Endothelial cell of umbilical vein (primary cell): ENCODE results near the gene GOLPH3. TPM values are rescaled to one million over a fixed set of nuclear protein-coding genes. Genes with fewer than 3 reads are reported as not detected.

Experiments used
- BruUV-seq: library from RNA; stranded (reverse); fragments of 400-500 nt; replicated peaks from 2 replicates; lab custom pipeline; 2021; lab: Mats Ljungman, UMichigan
- CTCF ChIA-PET: fragments of 300-600, 350-600 bp; sonication (Branson Sonifier 250); formaldehyde crosslinking; loops from one replicate; lab custom pipeline; 2021; ENCODE audit warnings: antibody characterized with exemption, inconsistent platforms; lab: Charles Lee
- POLR2A ChIA-PET: fragments of 300-600, 350-600 bp; sonication (Branson Sonifier 250); formaldehyde crosslinking; loops from one replicate; lab custom pipeline; 2021; ENCODE audit warnings: antibody characterized with exemption, inconsistent platforms; lab: Charles Lee
- DNase-seq: peaks from one replicate; pipeline ENCODE4 v3.0.0-alpha.2; 2011; ENCODE audit warnings: low read depth, low spot score
- FAIRE-seq: peaks from 2 replicates; lab custom pipeline; 2011; peaks lifted over from hg19 to GRCh38; lab: Jason Lieb, UNC
- H2AFZ ChIP-seq: 2 replicates; pipeline ENCODE4 v1.6.0; 2012; ENCODE audit warnings: low read depth, low read length, control low read depth, inconsistent platforms
- H3K27ac ChIP-seq: 2 replicates; pipeline ENCODE4 v1.5.1; 2011; ENCODE audit warnings: low read depth, mild to moderate bottlenecking, control low read depth, low read length, moderate library complexity; ENCODE audit not compliant: insufficient read depth
- H3K27me3 ChIP-seq, 2 experiments: 2 replicates each; pipeline versions ENCODE4 v1.6.0 to v1.6.1; 2011; ENCODE audit warnings: low read length in 2 of 2, mixed read lengths in 1 of 2; ENCODE audit not compliant: control insufficient read depth in 2 of 2, insufficient read depth in 2 of 2
- H3K36me3 ChIP-seq, 2 experiments: 2 replicates in 1 of 2; 3 replicates in 1 of 2; pipeline ENCODE4 v1.5.1; 2011; ENCODE audit warnings: low read length in 2 of 2, mild to moderate bottlenecking in 1 of 2, moderate library complexity in 1 of 2; ENCODE audit not compliant: control insufficient read depth in 2 of 2, insufficient read depth in 2 of 2; ENCODE audit errors: extremely low read depth in 1 of 2
- H3K4me1 ChIP-seq: 3 replicates; pipeline ENCODE4 v1.5.1; 2011; ENCODE audit warnings: mild to moderate bottlenecking, low read length; ENCODE audit not compliant: control insufficient read depth, insufficient read depth; ENCODE audit errors: extremely low read depth
- H3K4me2 ChIP-seq: 2 replicates; pipeline ENCODE4 v1.6.1; 2011; ENCODE audit warnings: low read length, control low read depth, mixed read lengths; ENCODE audit not compliant: insufficient read depth
- H3K4me3 ChIP-seq, 3 experiments: fragments of 200-600 bp in 1 of 3; sonication (generic), shearing (Covaris generic) in 1 of 3; replicated peaks in 1 of 3; 2 replicates each; pipeline ENCODE4 v1.5.1; 2011 to 2016; ENCODE audit warnings: control low read depth in 3 of 3, low read length in 3 of 3, mild to moderate bottlenecking in 2 of 3, inconsistent platforms in 1 of 3, low read depth in 1 of 3, moderate library complexity in 1 of 3; ENCODE audit not compliant: insufficient read depth in 1 of 3
- H3K79me2 ChIP-seq: 2 replicates; pipeline ENCODE4 v1.6.0; 2012; ENCODE audit warnings: low read length, inconsistent platforms; ENCODE audit not compliant: control insufficient read depth, insufficient read depth
- H3K9ac ChIP-seq: replicated peaks from 2 replicates; pipeline ENCODE3; 2011; ENCODE audit warnings: low read length, control low read depth; ENCODE audit not compliant: insufficient read depth; ENCODE audit errors: extremely low read depth
- H3K9me1 ChIP-seq: replicated peaks from 3 replicates; pipeline ENCODE4 v1.6.0; 2011; ENCODE audit warnings: mild to moderate bottlenecking, low read length; ENCODE audit not compliant: control insufficient read depth, insufficient read depth; ENCODE audit errors: extremely low read depth
- H3K9me3 ChIP-seq: replicated peaks from 2 replicates; pipeline ENCODE4 v1.5.1; 2012; ENCODE audit warnings: low read length, inconsistent platforms; ENCODE audit not compliant: control insufficient read depth, insufficient read depth
- H4K20me1 ChIP-seq: replicated peaks from 2 replicates; pipeline ENCODE3; 2011; ENCODE audit warnings: mild to moderate bottlenecking, low read length; ENCODE audit not compliant: control insufficient read depth, insufficient read depth; ENCODE audit errors: extremely low read depth
- EZH2 ChIP-seq: IDR thresholded peaks from 2 replicates; pipeline ENCODE4 v1.6.1; 2012; ENCODE audit warnings: borderline replicate concordance, low read depth, mild to moderate bottlenecking, moderate library complexity, low read length, inconsistent platforms; ENCODE audit not compliant: severe bottlenecking
- FOS ChIP-seq: IDR thresholded peaks from 2 replicates; pipeline ENCODE4 v1.6.1; 2011; ENCODE audit warnings: mild to moderate bottlenecking, low read length, moderate library complexity, borderline replicate concordance; ENCODE audit not compliant: insufficient read depth
- GATA2 ChIP-seq: IDR thresholded peaks from 2 replicates; pipeline ENCODE4 v1.7.0; 2011; ENCODE audit warnings: low read depth, mild to moderate bottlenecking, moderate library complexity, mixed read lengths, low read length; ENCODE audit not compliant: insufficient read length, insufficient read depth
- JUN ChIP-seq: IDR thresholded peaks from 2 replicates; pipeline ENCODE4 v1.6.1; 2011; ENCODE audit warnings: borderline replicate concordance, low read depth; ENCODE audit not compliant: insufficient read length, insufficient read depth
- MYC ChIP-seq: IDR thresholded peaks from one replicate; pipeline ENCODE4 v1.6.1; 2011; ENCODE audit warnings: mild to moderate bottlenecking, low read depth, low read length
- POLR2A ChIP-seq: IDR thresholded peaks from 2 replicates; pipeline ENCODE4 v1.6.1; 2012; ENCODE audit warnings: low read depth, mild to moderate bottlenecking, control low read depth, low read length
- POLR2AphosphoS5 ChIP-seq: IDR thresholded peaks from 2 replicates; pipeline ENCODE4 v1.6.1; 2012; ENCODE audit warnings: low read depth, mild to moderate bottlenecking, control low read depth, low read length, moderate library complexity; ENCODE audit not compliant: insufficient read depth
- dilution Hi-C: fragments of 300-500 bp; cut with MboI; formaldehyde crosslinking; loops from one replicate; pipeline ENCODE4 v1.15.0; 2019; ENCODE audit warnings: low sequenced_read_pairs; ENCODE audit not compliant: extremely low pct_ligation_motif_present
- intact Hi-C: fragments of 100-400 bp; cut with micrococcal nuclease; formaldehyde crosslinking; loops from one replicate; pipeline ENCODE4 v1.10.0; 2022
- polyA plus RNA-seq, 4 experiments: library from polyadenylated mRNA; depleted of rRNA in 3 of 4; stranded (reverse) in 3 of 4; unstranded in 1 of 4; fragments of >200 nt; gene quantifications; 2 replicates each; pipeline versions ENCODE4 v1.2.1 to v1.2.3, GENCODE V29; 2011 to 2012; ENCODE audit warnings: missing spikeins in 1 of 4
- total RNA-seq: library from RNA; stranded (reverse); gene quantifications from 2 replicates; pipeline ENCODE4 v1.2.3, GENCODE V29; 2021
- TF ChIP-seq, protein P1 (sequence below): IDR thresholded peaks from 2 replicates; pipeline ENCODE4 v1.6.1; 2011; ENCODE audit not compliant: insufficient read depth, insufficient read length
- TF ChIP-seq, protein P2 (sequence below), 2 donors: IDR thresholded peaks; 1 replicate in 1 of 2; 2 replicates in 1 of 2; pipeline ENCODE4 v1.5.1; 2011; ENCODE audit warnings: low read length in 2 of 2, mild to moderate bottlenecking in 2 of 2, moderate library complexity in 2 of 2, control low read depth in 1 of 2, inconsistent platforms in 1 of 2, low read depth in 1 of 2; ENCODE audit not compliant: insufficient read depth in 1 of 2; ENCODE audit errors: extremely low read depth in 1 of 2

Gene GOLPH3
- total and polyA plus RNA-seq, 2 donors (not counting 3 experiments of a cell fraction or from before 2014, with no cell fraction given) = 38.1 to 70.2 TPM

- Histone ChIP-seq H2AFZ (no peak overlapping the region), H3K4me2 (no peak overlapping the region), H3K9ac (no peak overlapping the region), H3K9me3 (no peaks in the 10 kb centered on the region), H3K27me3 (no peaks in the 10 kb centered on the region), H3K9me1 (no peaks in the 10 kb centered on the region), H3K79me2 (peaks cover 4% of the 10 kb centered on the region), H3K27ac (no peak overlapping the region), H3K36me3 (peaks cover 15 to 23% of the 10 kb centered on the region in 2 experiments), H4K20me1 (no peaks in the 10 kb centered on the region), H3K4me3 (no peak overlapping the region), H3K4me1 (peaks cover 13% of the 10 kb centered on the region)
- FAIRE-seq (no peak), DNase-seq (no peak)
- dilution Hi-C loops = no loop called here
- BruUV-seq = no TSS peak
- ChIA-PET POLR2A (interaction anchor here (0.6 kb wide), 1 partner anchor 48 kb away, joined by 3 read pairs; no protein-coding TSS in a partner anchor), CTCF (interaction anchor here (2.6 kb wide), 1 partner anchor 8 kb away, joined by 9 read pairs; no protein-coding TSS in a partner anchor)
- TF ChIP-seq POLR2AphosphoS5 (no peak), JUN (no peak), FOS (no peak), EZH2 (no peak), MYC (no peak), POLR2A (no peak), GATA2 (no peak)
- TF ChIP-seq, protein P1, sequence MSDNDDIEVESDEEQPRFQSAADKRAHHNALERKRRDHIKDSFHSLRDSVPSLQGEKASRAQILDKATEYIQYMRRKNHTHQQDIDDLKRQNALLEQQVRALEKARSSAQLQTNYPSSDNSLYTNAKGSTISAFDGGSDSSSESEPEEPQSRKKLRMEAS = no peak
- TF ChIP-seq, protein P2, sequence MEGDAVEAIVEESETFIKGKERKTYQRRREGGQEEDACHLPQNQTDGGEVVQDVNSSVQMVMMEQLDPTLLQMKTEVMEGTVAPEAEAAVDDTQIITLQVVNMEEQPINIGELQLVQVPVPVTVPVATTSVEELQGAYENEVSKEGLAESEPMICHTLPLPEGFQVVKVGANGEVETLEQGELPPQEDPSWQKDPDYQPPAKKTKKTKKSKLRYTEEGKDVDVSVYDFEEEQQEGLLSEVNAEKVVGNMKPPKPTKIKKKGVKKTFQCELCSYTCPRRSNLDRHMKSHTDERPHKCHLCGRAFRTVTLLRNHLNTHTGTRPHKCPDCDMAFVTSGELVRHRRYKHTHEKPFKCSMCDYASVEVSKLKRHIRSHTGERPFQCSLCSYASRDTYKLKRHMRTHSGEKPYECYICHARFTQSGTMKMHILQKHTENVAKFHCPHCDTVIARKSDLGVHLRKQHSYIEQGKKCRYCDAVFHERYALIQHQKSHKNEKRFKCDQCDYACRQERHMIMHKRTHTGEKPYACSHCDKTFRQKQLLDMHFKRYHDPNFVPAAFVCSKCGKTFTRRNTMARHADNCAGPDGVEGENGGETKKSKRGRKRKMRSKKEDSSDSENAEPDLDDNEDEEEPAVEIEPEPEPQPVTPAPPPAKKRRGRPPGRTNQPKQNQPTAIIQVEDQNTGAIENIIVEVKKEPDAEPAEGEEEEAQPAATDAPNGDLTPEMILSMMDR (IDR thresholded peaks at IDR 0.05; ENCODE audit: extremely low read depth in 1 of 2, insufficient read depth in 1 of 2, low read depth in 1 of 2, low read length in 2 of 2) = no peak
- intact Hi-C loops = no loop called here
Measured at GRCh38 chr5:32107291-32107690, 66.8 kb downstream of the GOLPH3 start.
